ENCODE measurements around the gene KRTAP19-3. TPM values are rescaled to one million over a fixed set of nuclear protein-coding genes. Genes with fewer than 3 reads are reported as not detected.

The KRTAP19-3 gene
- total and polyA plus RNA-seq, 2 of the 8 experiments (the other 6 are each of a cell fraction or from before 2014, with no cell fraction given) = not detected

GRCh38 chr21:30515681-30516080, 23.9 kb upstream of the KRTAP19-3 start (continued):
- TF ChIP-seq CHD7 (IDR thresholded peaks at IDR 0.05; ENCODE audit: insufficient replicate concordance, low read length) = no peak
- TF ChIP-seq CBX5 (IDR thresholded peaks at IDR 0.05; ENCODE audit: low read depth, low read length) = no peak
- TF ChIP-seq E2F6 (IDR thresholded peaks at IDR 0.05) = no peak
- no peak for TF ChIP-seq POLR2A (IDR thresholded peaks at IDR 0.05; ENCODE audit: control extremely low read depth in 1 of 2, low read depth in 2 of 2, low read length in 2 of 2)
- no peak for TF ChIP-seq KDM4A (IDR thresholded peaks at IDR 0.05; ENCODE audit: low read depth, low read length, severe bottlenecking)
- no peak for TF ChIP-seq MAX (IDR thresholded peaks at IDR 0.05)
- no peak for TF ChIP-seq YY1 (IDR thresholded peaks at IDR 0.05; ENCODE audit: low read depth, low read length)

Measured in H1 (cell line).